ENCODE results near the gene EXOC3L2. TPM values are rescaled to one million over a fixed set of nuclear protein-coding genes. Genes with fewer than 3 reads are reported as not detected.

EXOC3L2 gene
- polyA plus RNA-seq, 1 of the 3 experiments (the other 2 are of a cell fraction) = 0.02 TPM

DNA sequence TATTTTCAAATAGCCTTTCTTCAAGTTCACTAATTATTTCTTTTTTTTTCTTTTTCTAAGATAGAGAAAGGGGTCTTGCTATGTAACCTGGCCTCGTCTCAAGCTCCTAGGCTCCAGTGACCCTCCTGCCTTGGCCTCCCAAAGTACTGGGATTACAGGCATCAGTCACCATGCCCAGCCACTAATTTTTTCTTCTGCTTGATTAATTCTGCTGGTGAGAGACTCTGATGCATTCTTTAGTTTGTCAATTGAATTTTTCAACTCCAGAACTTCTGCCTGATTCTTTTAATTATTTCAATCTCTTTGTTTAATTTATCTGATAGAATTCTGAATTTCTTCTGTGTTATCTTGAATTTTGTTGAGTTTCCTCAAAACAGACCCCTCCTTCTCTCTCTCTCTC is 55.2 kb downstream of the EXOC3L2 start:
- 48% methylated on average over 1 of the region's 1 CpG for WGBS (ENCODE audit: low lambda C conversion rate)
- H3K9me2 ChIP-seq = no peaks in the 10 kb centered on the region
- no peaks in the 10 kb centered on the region for H3F3A ChIP-seq (replicated peaks; ENCODE audit: insufficient read depth)
- no peaks in the 10 kb centered on the region for H3K36me3 ChIP-seq (replicated peaks in 1 of 2; ENCODE audit: control insufficient read depth in 1 of 2, insufficient read depth in 2 of 2, low read length in 1 of 2)
- H3K9me3 ChIP-seq = no peaks in the 10 kb centered on the region
- H3K4me1 ChIP-seq (ENCODE audit: control insufficient read depth in 1 of 2, insufficient read depth in 2 of 2, low read depth in 1 of 2, low read length in 1 of 2) = no peaks in the 10 kb centered on the region
- TF ChIP-seq RCOR1 (IDR thresholded peaks at IDR 0.05; ENCODE audit: low read length) = no peak
- no peak for TF ChIP-seq CHD2 (IDR thresholded peaks at IDR 0.05; ENCODE audit: low read length, partially characterized antibody)
- TF ChIP-seq, protein P1, sequence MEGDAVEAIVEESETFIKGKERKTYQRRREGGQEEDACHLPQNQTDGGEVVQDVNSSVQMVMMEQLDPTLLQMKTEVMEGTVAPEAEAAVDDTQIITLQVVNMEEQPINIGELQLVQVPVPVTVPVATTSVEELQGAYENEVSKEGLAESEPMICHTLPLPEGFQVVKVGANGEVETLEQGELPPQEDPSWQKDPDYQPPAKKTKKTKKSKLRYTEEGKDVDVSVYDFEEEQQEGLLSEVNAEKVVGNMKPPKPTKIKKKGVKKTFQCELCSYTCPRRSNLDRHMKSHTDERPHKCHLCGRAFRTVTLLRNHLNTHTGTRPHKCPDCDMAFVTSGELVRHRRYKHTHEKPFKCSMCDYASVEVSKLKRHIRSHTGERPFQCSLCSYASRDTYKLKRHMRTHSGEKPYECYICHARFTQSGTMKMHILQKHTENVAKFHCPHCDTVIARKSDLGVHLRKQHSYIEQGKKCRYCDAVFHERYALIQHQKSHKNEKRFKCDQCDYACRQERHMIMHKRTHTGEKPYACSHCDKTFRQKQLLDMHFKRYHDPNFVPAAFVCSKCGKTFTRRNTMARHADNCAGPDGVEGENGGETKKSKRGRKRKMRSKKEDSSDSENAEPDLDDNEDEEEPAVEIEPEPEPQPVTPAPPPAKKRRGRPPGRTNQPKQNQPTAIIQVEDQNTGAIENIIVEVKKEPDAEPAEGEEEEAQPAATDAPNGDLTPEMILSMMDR (IDR thresholded peaks at IDR 0.05) = no peak
- no peak for TF ChIP-seq RFX5 (IDR thresholded peaks at IDR 0.05; ENCODE audit: low read length)
- TF ChIP-seq PBX3 (IDR thresholded peaks at IDR 0.05) = no peak
- TF ChIP-seq ELF1 (IDR thresholded peaks at IDR 0.05) = no peak
- no peak for TF ChIP-seq SMC3 (IDR thresholded peaks at IDR 0.05; ENCODE audit: low read depth, low read length)
- TF ChIP-seq MEF2A (IDR thresholded peaks at IDR 0.05; ENCODE audit: borderline replicate concordance, low read depth) = no peak
- TF ChIP-seq RAD21 (IDR thresholded peaks at IDR 0.05; ENCODE audit: low read length) = no peak
- TF ChIP-seq NFIC (IDR thresholded peaks at IDR 0.05; ENCODE audit: borderline replicate concordance) = no peak
- TF ChIP-seq USF2 (IDR thresholded peaks at IDR 0.05; ENCODE audit: borderline replicate concordance, low read depth, low read length) = no peak
- TF ChIP-seq, protein P2, sequence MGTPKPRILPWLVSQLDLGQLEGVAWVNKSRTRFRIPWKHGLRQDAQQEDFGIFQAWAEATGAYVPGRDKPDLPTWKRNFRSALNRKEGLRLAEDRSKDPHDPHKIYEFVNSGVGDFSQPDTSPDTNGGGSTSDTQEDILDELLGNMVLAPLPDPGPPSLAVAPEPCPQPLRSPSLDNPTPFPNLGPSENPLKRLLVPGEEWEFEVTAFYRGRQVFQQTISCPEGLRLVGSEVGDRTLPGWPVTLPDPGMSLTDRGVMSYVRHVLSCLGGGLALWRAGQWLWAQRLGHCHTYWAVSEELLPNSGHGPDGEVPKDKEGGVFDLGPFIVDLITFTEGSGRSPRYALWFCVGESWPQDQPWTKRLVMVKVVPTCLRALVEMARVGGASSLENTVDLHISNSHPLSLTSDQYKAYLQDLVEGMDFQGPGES (IDR thresholded peaks at IDR 0.05; ENCODE audit: low read depth, low read length) = no peak
- TF ChIP-seq EZH2phosphoT487 (IDR thresholded peaks at IDR 0.05; ENCODE audit: borderline replicate concordance, low read depth) = no peak
- TF ChIP-seq GATA2 (CRISPR knock-in tag; IDR thresholded peaks at IDR 0.05) = no peak
- TF ChIP-seq EP300 (IDR thresholded peaks at IDR 0.05; ENCODE audit: borderline replicate concordance in 1 of 2, low read depth in 1 of 2, low read length in 1 of 2) = no peak
- no peak for TF ChIP-seq POLR2AphosphoS5 (IDR thresholded peaks at IDR 0.05; ENCODE audit: low read depth, low read length)
- TF ChIP-seq FOXJ3 (CRISPR knock-in tag; IDR thresholded peaks at IDR 0.05) = no peak
- no peak for TF ChIP-seq NRF1 (IDR thresholded peaks at IDR 0.05; ENCODE audit: low read depth, low read length)
- no peak for TF ChIP-seq TCF12 (IDR thresholded peaks at IDR 0.05)
- no peak for TF ChIP-seq YY1 (IDR thresholded peaks at IDR 0.05; ENCODE audit: low read depth)
- H3K4me2 ChIP-seq = no peak overlapping the region
- no peaks in the 10 kb centered on the region for H4K20me1 ChIP-seq (ENCODE audit: insufficient read depth)
- no peaks in the 10 kb centered on the region for H3K27me3 ChIP-seq (ENCODE audit: insufficient read depth)
- H3K79me2 ChIP-seq (ENCODE audit: insufficient read depth) = no peaks in the 10 kb centered on the region
- ChIA-PET CTCF (no interaction called here), POLR2A (no interaction called here)
- DNase-seq = no peak
- H2AFZ ChIP-seq (ENCODE audit: low read depth) = no peak overlapping the region
- no peak overlapping the region for H3K4me3 ChIP-seq (ENCODE audit: low read depth in 2 of 2, low read length in 1 of 2)
- H3K9ac ChIP-seq = no peak overlapping the region
- H3K27ac ChIP-seq (ENCODE audit: low read depth in 2 of 2, low read length in 1 of 2) = no peak overlapping the region
